ENCODE measurements around the gene FHOD3.
"Not testable (repeated sequence)": the region's sequence is repeated elsewhere in the genome, so short reads cannot be mapped to it uniquely, and the experiment has no call there.

The FHOD3 gene

GRCh38 chr18:36355511-36355910 lies 58.0 kb downstream of the FHOD3 start:
- Histone ChIP-seq H3K36me3 (ENCODE audit: control insufficient read depth in 2 of 2, insufficient read depth in 1 of 2, low read length in 2 of 2) (peaks cover 0 to 9% of the 10 kb centered on the region in 2 experiments; a peak in 1 of 3 replicates), H3K27ac (ENCODE audit: extremely low read depth, low read depth, low read length) (no peak overlapping the region), H3K4me3 (ENCODE audit: low read depth, low read length) (no peak overlapping the region), H3K9me3 (ENCODE audit: control insufficient read depth, insufficient read depth, low read depth, low read length) (no peaks in the 10 kb centered on the region), H3K4me1 (ENCODE audit: control insufficient read depth, insufficient read depth, low read length) (no peaks in the 10 kb centered on the region)
- ChIA-PET CTCF (no interaction called here), POLR2A (no interaction called here)
- TF ChIP-seq KLF10 (tag by site-specific recombination; IDR thresholded peaks at IDR 0.05) (no peak), ZBTB26 (tag by site-specific recombination; optimal IDR thresholded peaks at IDR 0.05) (no peak), ZNF670 (tag by site-specific recombination; IDR thresholded peaks at IDR 0.05; ENCODE audit: low read depth) (no peak), TCF7L2 (IDR thresholded peaks at IDR 0.05; ENCODE audit: borderline replicate concordance, low read depth, low read length) (no peak)
- TF ChIP-seq, protein P1, sequence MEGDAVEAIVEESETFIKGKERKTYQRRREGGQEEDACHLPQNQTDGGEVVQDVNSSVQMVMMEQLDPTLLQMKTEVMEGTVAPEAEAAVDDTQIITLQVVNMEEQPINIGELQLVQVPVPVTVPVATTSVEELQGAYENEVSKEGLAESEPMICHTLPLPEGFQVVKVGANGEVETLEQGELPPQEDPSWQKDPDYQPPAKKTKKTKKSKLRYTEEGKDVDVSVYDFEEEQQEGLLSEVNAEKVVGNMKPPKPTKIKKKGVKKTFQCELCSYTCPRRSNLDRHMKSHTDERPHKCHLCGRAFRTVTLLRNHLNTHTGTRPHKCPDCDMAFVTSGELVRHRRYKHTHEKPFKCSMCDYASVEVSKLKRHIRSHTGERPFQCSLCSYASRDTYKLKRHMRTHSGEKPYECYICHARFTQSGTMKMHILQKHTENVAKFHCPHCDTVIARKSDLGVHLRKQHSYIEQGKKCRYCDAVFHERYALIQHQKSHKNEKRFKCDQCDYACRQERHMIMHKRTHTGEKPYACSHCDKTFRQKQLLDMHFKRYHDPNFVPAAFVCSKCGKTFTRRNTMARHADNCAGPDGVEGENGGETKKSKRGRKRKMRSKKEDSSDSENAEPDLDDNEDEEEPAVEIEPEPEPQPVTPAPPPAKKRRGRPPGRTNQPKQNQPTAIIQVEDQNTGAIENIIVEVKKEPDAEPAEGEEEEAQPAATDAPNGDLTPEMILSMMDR (tag by site-specific recombination; IDR thresholded peaks at IDR 0.05): no peak
- TF ChIP-seq, protein P2, sequence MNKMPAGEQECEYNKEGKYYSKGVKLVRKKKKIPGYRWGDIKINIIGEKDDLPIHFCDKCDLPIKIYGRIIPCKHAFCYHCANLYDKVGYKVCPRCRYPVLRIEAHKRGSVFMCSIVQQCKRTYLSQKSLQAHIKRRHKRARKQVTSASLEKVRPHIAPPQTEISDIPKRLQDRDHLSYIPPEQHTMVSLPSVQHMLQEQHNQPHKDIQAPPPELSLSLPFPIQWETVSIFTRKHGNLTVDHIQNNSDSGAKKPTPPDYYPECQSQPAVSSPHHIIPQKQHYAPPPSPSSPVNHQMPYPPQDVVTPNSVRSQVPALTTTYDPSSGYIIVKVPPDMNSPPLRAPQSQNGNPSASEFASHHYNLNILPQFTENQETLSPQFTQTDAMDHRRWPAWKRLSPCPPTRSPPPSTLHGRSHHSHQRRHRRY (tag by site-specific recombination; IDR thresholded peaks at IDR 0.05): no peak

- H3K27ac ChIP-seq (ENCODE audit: extremely low read depth, low read depth, low read length); H3K4me3 ChIP-seq (ENCODE audit: low read depth, low read length); H3K4me1 ChIP-seq (ENCODE audit: control insufficient read depth, insufficient read depth, low read length); H3K36me3 ChIP-seq (ENCODE audit: control insufficient read depth in 2 of 2, insufficient read depth in 1 of 2, low read length in 2 of 2); H3K9me3 ChIP-seq (ENCODE audit: control insufficient read depth, insufficient read depth, low read depth, low read length); POLR2A ChIA-PET: not testable (repeated sequence)
- CTCF ChIA-PET: interaction anchor here (0.6 kb wide), 1 partner anchor 10 kb away, joined by 3 read pairs; no protein-coding TSS in a partner anchor
Measured at GRCh38 chr18:36356741-36357140, 59.2 kb downstream of the FHOD3 start.

DNA sequence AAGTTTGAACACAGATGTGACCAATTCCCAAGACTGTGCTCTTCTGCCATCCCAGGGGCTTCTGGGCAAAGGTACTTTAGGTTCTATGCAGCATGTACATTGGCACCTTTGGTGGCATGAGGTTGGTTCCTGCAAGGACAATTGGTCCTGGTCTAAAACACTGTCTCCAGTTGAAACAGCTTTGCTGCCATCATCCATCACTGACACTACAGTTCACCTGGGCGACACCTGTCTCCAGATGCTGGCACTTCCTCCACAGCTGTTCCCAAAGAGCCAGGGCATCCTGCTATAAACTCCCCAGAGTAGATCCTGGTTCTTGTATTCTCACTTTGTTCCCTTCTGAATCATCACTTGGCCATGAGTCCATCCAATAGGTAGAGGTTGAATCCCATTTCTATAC lies 60.6 kb downstream of the FHOD3 start:
- TF ChIP-seq ZNF184 (tag by site-specific recombination; IDR thresholded peaks at IDR 0.05) (no peak), TSHZ1 (tag by site-specific recombination; IDR thresholded peaks at IDR 0.05; ENCODE audit: borderline replicate concordance) (no peak), REPIN1 (tag by site-specific recombination; IDR thresholded peaks at IDR 0.05; ENCODE audit: low read depth) (no peak), ZNF433 (tag by site-specific recombination; IDR thresholded peaks at IDR 0.05; ENCODE audit: low read depth) (no peak)

More for the DNA sequence above, 60.6 kb downstream of the FHOD3 start:
- ChIA-PET CTCF (interaction anchor here (1.0 kb wide), 1 partner anchor 20 kb away, joined by 8 read pairs; no protein-coding TSS in a partner anchor), POLR2A (no interaction called here)
- no peak overlapping the region for H3K4me3 ChIP-seq (ENCODE audit: low read depth, low read length)
- no peaks in the 10 kb centered on the region for H3K9me3 ChIP-seq (ENCODE audit: control insufficient read depth, insufficient read depth, low read depth, low read length)
- no peak overlapping the region for H3K27ac ChIP-seq (ENCODE audit: extremely low read depth, low read depth, low read length)
- no peaks in the 10 kb centered on the region for H3K4me1 ChIP-seq (ENCODE audit: control insufficient read depth, insufficient read depth, low read length)
- peaks cover 0 to 9% of the 10 kb centered on the region in 2 experiments; a peak in 1 of 3 replicates for H3K36me3 ChIP-seq (ENCODE audit: control insufficient read depth in 2 of 2, insufficient read depth in 1 of 2, low read length in 2 of 2)
